Ectodermal cell (in vitro differentiated cells): ENCODE measurements around the gene FBXO21.

ENCODE experiments used
- H3K27ac ChIP-seq: 2 replicates; pipeline ENCODE4 v1.7.0; 2013; ENCODE audit warnings: mild to moderate bottlenecking, low read depth, low read length; ENCODE audit not compliant: insufficient read depth, poor library complexity, severe bottlenecking
- H3K27me3 ChIP-seq: 2 replicates; pipeline ENCODE4 v1.7.0; 2013; ENCODE audit warnings: mild to moderate bottlenecking, low read length; ENCODE audit not compliant: insufficient read depth, control insufficient read depth, poor library complexity, severe bottlenecking
- H3K36me3 ChIP-seq: one replicate; pipeline ENCODE4 v1.7.0; 2013; ENCODE audit warnings: low read length; ENCODE audit not compliant: control insufficient read depth, insufficient read depth
- H3K4me1 ChIP-seq: one replicate; pipeline ENCODE4 v1.7.0; 2013; ENCODE audit warnings: low read length; ENCODE audit not compliant: control insufficient read depth, insufficient read depth
- H3K4me3 ChIP-seq: 2 replicates; pipeline ENCODE4 v1.7.0; 2013; ENCODE audit warnings: low read depth, low read length, control low read depth; ENCODE audit not compliant: insufficient read depth
- H3K9me3 ChIP-seq: 2 replicates; pipeline ENCODE4 v1.7.0; 2013; ENCODE audit warnings: mild to moderate bottlenecking, low read length, moderate library complexity; ENCODE audit not compliant: control insufficient read depth
- WGBS, 2 experiments: methylation state at CpG; one replicate each; pipeline ENCODE4 v1.1.7; 2013; ENCODE audit warnings: missing lambda C conversion rate in 2 of 2; 5-methylcytosine and 5-hydroxymethylcytosine counted together

The FBXO21 gene

DNA sequence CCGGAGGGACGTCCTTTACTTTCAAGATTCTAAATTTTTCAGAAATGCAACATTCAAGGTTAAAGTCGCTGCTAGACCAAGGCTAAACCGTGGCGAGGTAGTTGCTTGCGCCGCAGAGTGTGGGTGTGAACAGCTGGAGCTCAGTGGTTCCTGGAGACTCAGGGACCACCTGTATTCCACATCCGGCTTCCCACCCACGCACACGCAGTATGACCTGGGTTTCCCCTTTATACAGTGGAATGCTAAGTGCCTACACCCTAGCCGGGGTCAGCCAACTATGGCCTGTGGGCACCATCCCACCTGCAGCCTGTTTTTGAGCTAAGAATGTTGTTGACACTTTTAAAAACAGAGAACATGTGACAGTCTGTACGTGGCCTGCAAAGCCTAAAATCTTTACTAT, 48.2 kb downstream of the FBXO21 start:
- Histone ChIP-seq H3K27me3 (no peaks in the 10 kb centered on the region), H3K4me3 (no peak overlapping the region), H3K36me3 (peaks cover 7% of the 10 kb centered on the region), H3K9me3 (no peaks in the 10 kb centered on the region), H3K4me1 (no peaks in the 10 kb centered on the region), H3K27ac (no peak overlapping the region)
- WGBS, 2 experiments: 94 to 96% methylated on average over 12 of the region's 12 CpGs

DNA sequence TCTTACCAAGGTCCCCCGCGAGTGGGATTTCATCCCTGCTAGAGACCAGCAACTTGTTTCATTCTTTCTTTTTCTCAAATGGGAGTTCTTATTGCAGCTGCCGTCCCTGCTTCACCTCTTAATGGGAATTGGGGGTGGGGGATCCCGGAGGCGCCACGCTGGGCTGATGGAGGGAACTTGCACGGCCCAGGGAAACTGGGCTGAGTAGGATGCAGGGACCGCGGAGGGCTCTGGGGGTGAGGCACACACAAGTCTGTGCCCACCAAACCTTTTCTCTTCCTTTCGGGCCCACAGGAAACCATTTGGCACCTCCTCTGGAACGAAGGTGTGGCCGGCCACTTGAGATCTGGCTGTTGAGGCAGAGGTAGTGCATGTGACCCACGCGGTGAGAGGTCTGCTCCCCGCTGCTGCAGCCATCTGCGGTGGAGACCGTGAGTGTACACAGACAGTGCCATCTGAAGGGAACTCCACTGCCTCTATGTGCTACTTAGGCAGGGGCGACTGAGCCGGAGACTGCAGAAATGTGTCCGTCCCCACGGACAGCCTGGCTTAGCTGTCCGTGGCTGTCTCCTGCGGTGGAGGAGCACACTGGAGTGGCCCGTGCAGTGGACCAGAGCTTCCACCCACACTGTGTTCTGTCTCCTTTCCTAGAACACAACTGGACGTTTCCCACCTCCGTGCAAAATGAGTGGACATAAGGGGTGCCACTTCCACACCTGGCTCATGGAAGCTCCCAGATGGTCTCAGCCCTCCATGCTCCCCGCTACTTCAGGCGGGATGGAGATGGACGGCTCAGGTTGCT, 49.0 kb downstream of the FBXO21 start:
- Histone ChIP-seq H3K27ac (no peak overlapping the region), H3K9me3 (no peaks in the 10 kb centered on the region), H3K27me3 (no peaks in the 10 kb centered on the region), H3K4me3 (no peak overlapping the region), H3K36me3 (peaks cover 7% of the 10 kb centered on the region), H3K4me1 (no peaks in the 10 kb centered on the region)
- WGBS, 2 experiments: 89% methylated on average over 29 of the region's 29 CpGs

DNA sequence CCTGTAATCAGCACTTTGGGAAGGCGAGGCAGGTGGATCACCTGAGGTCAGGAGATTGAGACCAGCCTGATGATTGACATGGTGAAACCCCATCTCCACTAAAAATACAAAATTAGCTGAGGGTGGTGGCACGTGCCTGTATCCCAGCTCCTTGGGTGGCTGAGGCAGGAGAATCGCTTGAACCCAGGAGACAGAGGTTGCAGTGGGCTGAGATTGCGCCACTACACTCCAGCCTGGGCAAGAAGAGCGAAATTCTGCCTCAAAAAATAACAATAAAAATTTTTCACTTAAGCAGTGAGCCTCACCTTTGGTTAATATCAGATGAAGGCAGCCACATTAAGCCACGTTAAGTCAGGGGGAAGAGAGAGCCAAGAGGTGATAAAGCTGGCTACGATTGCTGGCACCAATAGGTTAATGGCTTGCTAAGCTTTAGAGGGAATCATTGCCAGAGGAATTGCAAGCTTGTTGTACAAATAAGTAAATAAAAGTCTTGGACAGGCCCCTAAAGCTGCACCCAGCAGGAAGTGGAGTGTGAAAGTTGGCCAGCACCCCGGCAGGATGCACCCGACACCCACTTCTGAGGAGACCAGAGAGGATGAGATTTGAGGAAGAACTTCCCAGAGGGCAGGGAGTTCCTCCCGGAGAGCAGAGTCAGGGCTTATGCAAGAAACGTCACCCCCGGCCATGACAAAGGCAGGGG, 49.7 kb downstream of the FBXO21 start:
- no peak overlapping the region for H3K27ac ChIP-seq
- peaks cover 7% of the 10 kb centered on the region for H3K36me3 ChIP-seq
- 88 to 89% methylated on average over 12 of the region's 12 CpGs for WGBS, 2 experiments
- H3K4me1 ChIP-seq: no peaks in the 10 kb centered on the region
- no peaks in the 10 kb centered on the region for H3K27me3 ChIP-seq
- H3K4me3 ChIP-seq: no peak overlapping the region
- no peaks in the 10 kb centered on the region for H3K9me3 ChIP-seq

DNA sequence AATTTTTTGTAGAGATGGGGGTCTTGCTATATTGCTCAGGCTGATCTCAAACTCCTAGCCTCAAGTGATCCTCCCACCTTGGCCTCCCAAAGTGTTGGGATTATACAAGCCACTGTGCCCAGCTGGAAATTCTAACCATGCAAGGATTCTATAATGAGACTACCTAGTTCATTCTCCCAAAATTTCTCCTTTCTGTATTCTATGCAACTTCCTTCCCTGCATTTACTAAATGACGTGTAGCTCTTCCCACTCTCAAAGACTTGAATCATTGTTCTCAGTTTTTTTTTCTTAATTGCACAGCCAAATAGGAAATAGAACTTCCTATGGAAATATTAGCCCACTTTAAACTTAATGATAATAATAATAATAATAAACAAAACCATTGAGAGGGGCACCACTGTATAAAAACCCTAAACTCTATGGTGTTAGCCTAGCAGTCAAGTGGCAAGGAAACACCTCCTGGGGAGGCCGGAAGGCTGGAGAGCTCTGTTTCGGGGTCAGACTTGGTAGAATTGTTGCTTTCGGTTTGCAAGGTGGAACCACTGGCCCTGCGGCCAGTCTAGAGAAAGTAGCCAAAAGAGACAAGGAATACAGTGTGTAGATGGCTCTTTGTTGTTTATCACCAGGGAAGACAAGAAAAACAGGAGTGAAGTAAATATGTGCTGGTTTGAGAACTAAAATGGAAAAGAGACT, 51.1 kb downstream of the FBXO21 start:
- Histone ChIP-seq H3K4me3 (no peak overlapping the region), H3K9me3 (no peaks in the 10 kb centered on the region), H3K27me3 (no peaks in the 10 kb centered on the region), H3K27ac (no peak overlapping the region), H3K4me1 (no peaks in the 10 kb centered on the region), H3K36me3 (peaks cover under 1% of the 10 kb centered on the region)
- 97% methylated on average over 5 of the region's 5 CpGs for WGBS, 2 experiments

DNA sequence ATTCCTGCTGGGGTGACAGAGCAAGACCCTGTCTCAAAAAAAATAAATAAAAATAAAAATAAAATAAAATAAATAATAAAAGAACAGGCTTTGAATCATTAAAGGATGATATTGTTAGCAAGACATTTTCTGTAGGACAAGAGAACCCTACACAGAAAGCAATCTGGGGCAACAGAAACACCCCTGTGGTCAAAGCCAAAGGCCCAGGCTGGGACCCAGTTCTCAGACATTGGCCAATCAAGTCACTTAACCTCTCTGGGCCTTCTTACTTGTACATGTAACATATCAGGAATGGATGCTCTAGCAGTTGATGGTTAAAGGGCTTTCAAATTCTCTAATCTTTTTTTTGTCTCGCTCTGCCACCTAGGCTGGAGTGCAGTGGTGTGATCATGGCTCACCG, 55.5 kb downstream of the FBXO21 start:
- H3K4me1 ChIP-seq: peaks cover 7% of the 10 kb centered on the region
- 95 to 98% methylated on average over 2 of the region's 2 CpGs for WGBS, 2 experiments
- no peak overlapping the region for H3K4me3 ChIP-seq
- H3K27me3 ChIP-seq: no peaks in the 10 kb centered on the region
- H3K36me3 ChIP-seq: no peaks in the 10 kb centered on the region
- no peak overlapping the region for H3K27ac ChIP-seq
- no peaks in the 10 kb centered on the region for H3K9me3 ChIP-seq

DNA sequence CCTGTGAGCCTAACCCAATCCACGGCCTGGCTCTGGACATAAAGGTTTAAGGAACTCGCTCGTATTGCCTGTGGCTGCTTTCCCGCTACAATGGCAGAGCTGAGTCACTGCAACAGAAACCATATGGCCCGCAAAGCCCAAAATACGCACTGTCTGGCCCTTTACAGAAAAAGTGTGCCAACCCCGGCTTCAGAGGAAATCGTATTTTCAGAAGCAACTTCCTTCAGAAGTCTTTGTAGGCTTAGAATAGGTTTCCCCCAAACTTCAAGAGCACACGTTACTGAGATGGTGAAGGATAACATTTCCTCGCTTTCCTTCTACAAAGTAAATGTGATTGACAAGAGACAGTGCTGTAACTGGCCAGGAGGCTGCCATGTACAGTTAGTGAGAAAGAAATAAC, 56.2 kb downstream of the FBXO21 start:
- Histone ChIP-seq H3K4me1 (peaks cover 7% of the 10 kb centered on the region), H3K27me3 (no peaks in the 10 kb centered on the region), H3K36me3 (no peaks in the 10 kb centered on the region), H3K27ac (no peak overlapping the region), H3K4me3 (no peak overlapping the region), H3K9me3 (no peaks in the 10 kb centered on the region)
- 94% methylated on average over 10 of the region's 10 CpGs for WGBS, 2 experiments

DNA sequence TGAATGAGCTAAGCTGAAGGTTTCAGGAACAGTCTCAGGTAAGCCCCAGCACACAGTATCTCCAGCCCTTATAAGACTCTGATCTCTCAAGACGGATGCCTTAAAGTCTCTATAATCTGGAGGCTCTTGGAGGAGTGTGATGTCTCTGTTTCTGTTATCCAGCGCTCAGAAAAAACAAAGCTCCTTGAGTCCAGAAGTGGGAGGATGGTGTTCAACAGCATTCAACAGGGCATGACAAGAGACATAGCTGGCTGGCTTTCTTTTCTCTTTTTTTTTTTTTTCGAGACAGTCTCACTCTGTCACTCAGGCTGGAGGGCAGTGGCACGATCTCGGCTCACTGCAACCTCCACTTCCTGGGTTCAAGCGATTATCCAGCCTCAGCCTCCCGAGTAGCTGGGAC, 59.5 kb downstream of the FBXO21 start:
- Histone ChIP-seq H3K4me1 (peaks cover 7% of the 10 kb centered on the region), H3K4me3 (no peak overlapping the region), H3K36me3 (no peaks in the 10 kb centered on the region), H3K27ac (no peak overlapping the region), H3K9me3 (no peaks in the 10 kb centered on the region), H3K27me3 (no peaks in the 10 kb centered on the region)
- WGBS, 2 experiments: 86 to 90% methylated on average over 7 of the region's 7 CpGs

DNA sequence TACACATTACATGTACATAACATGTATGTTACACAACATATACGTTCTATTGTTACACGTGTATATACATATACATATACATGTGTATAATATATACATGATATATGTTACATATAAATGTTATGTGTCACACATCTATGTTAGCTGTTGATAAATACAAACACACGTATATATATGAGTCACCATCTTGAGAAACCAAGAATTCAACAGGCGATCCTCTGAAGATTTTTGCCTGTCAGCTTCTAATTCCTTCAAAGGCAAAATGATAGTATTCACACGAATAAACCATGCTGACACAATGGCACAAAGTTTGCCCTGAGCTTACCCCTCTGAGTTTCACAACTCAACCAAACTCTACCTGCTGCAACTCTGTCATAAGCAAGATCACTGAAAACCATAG, 60.9 kb downstream of the FBXO21 start:
- no peak overlapping the region for H3K27ac ChIP-seq
- no peaks in the 10 kb centered on the region for H3K9me3 ChIP-seq
- peaks cover 12% of the 10 kb centered on the region for H3K4me1 ChIP-seq
- H3K4me3 ChIP-seq: no peak overlapping the region
- H3K36me3 ChIP-seq: no peaks in the 10 kb centered on the region
- H3K27me3 ChIP-seq: no peaks in the 10 kb centered on the region
- WGBS, 2 experiments: 96 to 99% methylated on average over 3 of the region's 5 CpGs

DNA sequence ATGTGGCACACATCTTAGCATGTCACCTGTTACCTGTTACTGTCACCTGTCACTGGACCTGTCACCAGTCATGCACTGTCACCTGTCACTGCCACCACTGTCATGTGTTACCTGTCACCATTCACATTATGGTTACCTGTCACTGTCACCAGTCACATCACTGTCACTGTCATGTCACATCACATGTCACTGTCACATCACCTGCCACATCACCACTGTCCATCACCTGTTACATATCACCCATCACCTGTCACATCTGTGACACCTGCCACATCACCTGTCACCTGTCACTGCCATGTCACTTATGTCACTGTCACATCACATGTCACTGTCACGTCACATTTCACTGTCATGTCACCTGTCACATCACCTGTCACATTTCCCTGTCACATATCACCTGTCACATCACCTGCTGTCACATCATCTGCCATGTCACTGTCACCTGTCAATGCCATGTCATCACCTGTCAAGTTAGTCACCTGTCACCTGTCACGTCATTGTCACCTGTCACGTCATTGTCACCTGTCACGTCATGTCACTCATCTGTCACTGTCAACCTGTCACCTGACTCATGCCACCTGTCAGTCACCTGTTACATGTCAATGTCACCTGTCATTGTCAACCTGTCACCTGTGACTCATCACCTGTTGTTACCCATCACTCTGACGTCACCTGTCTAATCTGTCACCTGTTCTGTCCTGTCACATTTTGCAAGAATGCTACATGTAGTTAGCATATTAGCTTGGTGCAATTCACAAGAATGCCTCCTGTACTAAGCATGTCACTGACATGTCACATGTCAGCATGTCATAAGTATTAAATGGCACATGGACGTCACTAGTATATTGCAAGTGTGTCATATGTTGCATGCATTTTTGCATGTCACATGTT, 62.1 kb downstream of the FBXO21 start:
- Histone ChIP-seq H3K27ac (no peak overlapping the region), H3K4me3 (no peak overlapping the region), H3K9me3 (no peaks in the 10 kb centered on the region), H3K36me3 (no peaks in the 10 kb centered on the region), H3K4me1 (peaks cover 12% of the 10 kb centered on the region), H3K27me3 (no peaks in the 10 kb centered on the region)
- 95% methylated on average over 6 of the region's 6 CpGs for WGBS, 2 experiments
